ENCODE data around the gene INF2. TPM values are rescaled to one million over a fixed set of nuclear protein-coding genes. Genes with fewer than 3 reads are reported as not detected.
"Not testable (repeated sequence)": the region's sequence is repeated elsewhere in the genome, so short reads cannot be mapped to it uniquely, and the experiment has no call there.

Gene INF2
- total RNA-seq, 4 donors from 2014 or later = 51.5 to 129 (median 66.7) TPM

DNA sequence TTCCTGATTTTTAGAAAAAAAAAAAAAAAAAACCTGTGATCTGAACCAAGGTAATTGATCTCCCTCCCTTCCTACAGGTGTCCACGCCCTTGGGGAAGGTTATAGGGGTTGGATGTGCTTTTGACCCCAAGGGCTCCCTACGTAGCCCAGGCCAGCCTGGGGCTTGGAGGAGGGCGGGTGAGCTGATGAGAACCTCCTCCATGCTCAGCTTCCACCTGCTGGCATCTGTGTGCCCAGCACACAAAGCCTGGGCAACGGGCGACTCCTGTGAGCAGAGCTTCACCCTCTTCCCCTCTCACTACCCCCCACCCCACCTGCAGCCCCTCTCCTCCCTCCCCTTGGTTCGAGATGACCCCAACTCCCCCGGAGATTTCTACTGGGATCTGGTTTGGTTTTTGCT is 25.3 kb upstream of the INF2 start:
- Histone ChIP-seq H3K4me1 (peaks cover 5 to 18% (median 11%) of the 10 kb centered on the region in 4 donors), H3K36me3 (no peaks in the 10 kb centered on the region), H3K27ac (replicated peaks in 1 of 4) (no peak overlapping the region), H3K4me3 (no peak overlapping the region), H3K27me3 (peaks cover 0 to 46% (median 9%) of the 10 kb centered on the region in 4 donors), H3K9me3 (peaks cover 0 to 7% (median 3%) of the 10 kb centered on the region in 4 donors)
- WGBS = 86% methylated on average over 7 of the region's 7 CpGs
- TF ChIP-seq POLR2AphosphoS5 (IDR thresholded peaks at IDR 0.05) (no peak), POLR2A (IDR thresholded peaks at IDR 0.05; ENCODE audit: low read depth) (no peak), EP300 (IDR thresholded peaks at IDR 0.05) (no peak)
- TF ChIP-seq, protein P1, sequence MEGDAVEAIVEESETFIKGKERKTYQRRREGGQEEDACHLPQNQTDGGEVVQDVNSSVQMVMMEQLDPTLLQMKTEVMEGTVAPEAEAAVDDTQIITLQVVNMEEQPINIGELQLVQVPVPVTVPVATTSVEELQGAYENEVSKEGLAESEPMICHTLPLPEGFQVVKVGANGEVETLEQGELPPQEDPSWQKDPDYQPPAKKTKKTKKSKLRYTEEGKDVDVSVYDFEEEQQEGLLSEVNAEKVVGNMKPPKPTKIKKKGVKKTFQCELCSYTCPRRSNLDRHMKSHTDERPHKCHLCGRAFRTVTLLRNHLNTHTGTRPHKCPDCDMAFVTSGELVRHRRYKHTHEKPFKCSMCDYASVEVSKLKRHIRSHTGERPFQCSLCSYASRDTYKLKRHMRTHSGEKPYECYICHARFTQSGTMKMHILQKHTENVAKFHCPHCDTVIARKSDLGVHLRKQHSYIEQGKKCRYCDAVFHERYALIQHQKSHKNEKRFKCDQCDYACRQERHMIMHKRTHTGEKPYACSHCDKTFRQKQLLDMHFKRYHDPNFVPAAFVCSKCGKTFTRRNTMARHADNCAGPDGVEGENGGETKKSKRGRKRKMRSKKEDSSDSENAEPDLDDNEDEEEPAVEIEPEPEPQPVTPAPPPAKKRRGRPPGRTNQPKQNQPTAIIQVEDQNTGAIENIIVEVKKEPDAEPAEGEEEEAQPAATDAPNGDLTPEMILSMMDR (IDR thresholded peaks at IDR 0.05) = no peak
- intact Hi-C loops (cut with DNase I) = no loop called here
- no peak for DNase-seq (ENCODE audit: extremely low spot score)

DNA sequence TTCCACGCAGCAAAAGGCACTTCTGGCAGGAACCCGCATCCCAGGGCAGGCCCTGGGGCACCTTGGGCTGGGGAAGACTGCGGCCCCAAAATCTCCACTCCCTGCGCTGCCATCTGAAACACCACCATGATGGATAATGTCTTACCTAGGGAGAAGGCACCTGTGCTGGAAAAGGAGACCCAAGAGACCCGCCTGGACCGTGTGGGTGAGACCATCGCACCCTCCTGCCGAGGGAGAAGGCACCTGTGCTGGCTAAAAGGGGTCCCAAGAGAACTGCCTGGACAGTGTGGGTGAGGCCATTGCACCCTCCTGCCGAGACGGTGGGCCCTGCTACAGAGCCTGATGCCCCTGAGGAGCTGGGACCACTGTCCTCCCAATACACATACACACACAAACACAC is 24.8 kb upstream of the INF2 start:
- DNase-seq (ENCODE audit: extremely low spot score) = no peak
- Histone ChIP-seq H3K36me3 (no peaks in the 10 kb centered on the region), H3K4me3 (no peak overlapping the region), H3K27me3 (peaks cover 0 to 41% (median 9%) of the 10 kb centered on the region in 4 donors), H3K27ac (replicated peaks in 1 of 4) (no peak overlapping the region), H3K4me1 (peaks cover 5 to 18% (median 11%) of the 10 kb centered on the region in 4 donors), H3K9me3 (peaks cover 0 to 7% (median 3%) of the 10 kb centered on the region in 4 donors)
- intact Hi-C loops (cut with DNase I) = no loop called here
- WGBS = 97% methylated on average over 10 of the region's 10 CpGs
- TF ChIP-seq POLR2A (IDR thresholded peaks at IDR 0.05; ENCODE audit: low read depth) = no peak

DNA sequence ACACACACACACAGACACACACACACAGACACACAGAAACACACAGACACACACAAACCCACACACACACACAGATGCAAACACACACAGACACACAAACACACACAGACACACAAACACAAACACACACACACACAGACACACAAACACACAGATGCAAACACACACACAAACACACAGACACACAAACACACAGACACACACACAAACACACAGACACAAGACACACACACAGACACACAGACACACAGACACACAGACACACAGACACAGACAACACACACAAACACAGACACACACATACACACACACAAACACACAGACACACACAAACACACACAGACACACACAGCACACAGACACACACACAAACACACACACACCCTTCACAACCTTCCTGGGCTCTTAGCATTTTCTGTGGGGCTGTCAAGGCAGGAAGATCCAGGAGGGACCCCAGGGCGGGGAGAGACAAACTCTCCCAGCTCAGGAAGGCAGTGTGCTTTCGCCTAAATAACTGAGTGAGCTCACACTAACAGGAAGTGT is 24.2 kb upstream of the INF2 start:
- H3K36me3 ChIP-seq = no peaks in the 10 kb centered on the region
- H3K27me3 ChIP-seq = peaks cover 0 to 35% (median 5%) of the 10 kb centered on the region in 4 donors
- intact Hi-C loops (cut with DNase I) = loop anchor here (5.0 kb wide), 1 partner anchor 42 kb away; no protein-coding TSS in a partner anchor
- 30% methylated on average over 2 of the region's 2 CpGs for WGBS
- peak overlapping the region in 2 of 4 donors; percentile 23 to 55 for H3K27ac ChIP-seq (replicated peaks in 1 of 4)
- peaks cover 0 to 7% (median 3%) of the 10 kb centered on the region in 4 donors for H3K9me3 ChIP-seq
- TF ChIP-seq POLR2AphosphoS5 (IDR thresholded peaks at IDR 0.05) (no peak), POLR2A (IDR thresholded peaks at IDR 0.05; ENCODE audit: low read depth) (no peak), EP300 (IDR thresholded peaks at IDR 0.05) (no peak)
- TF ChIP-seq, protein P1 (IDR thresholded peaks at IDR 0.05) = no peak
- H3K4me1 ChIP-seq = peaks cover 5 to 12% (median 8%) of the 10 kb centered on the region in 4 donors
- no peak for DNase-seq (ENCODE audit: extremely low spot score)
- no peak overlapping the region for H3K4me3 ChIP-seq

DNA sequence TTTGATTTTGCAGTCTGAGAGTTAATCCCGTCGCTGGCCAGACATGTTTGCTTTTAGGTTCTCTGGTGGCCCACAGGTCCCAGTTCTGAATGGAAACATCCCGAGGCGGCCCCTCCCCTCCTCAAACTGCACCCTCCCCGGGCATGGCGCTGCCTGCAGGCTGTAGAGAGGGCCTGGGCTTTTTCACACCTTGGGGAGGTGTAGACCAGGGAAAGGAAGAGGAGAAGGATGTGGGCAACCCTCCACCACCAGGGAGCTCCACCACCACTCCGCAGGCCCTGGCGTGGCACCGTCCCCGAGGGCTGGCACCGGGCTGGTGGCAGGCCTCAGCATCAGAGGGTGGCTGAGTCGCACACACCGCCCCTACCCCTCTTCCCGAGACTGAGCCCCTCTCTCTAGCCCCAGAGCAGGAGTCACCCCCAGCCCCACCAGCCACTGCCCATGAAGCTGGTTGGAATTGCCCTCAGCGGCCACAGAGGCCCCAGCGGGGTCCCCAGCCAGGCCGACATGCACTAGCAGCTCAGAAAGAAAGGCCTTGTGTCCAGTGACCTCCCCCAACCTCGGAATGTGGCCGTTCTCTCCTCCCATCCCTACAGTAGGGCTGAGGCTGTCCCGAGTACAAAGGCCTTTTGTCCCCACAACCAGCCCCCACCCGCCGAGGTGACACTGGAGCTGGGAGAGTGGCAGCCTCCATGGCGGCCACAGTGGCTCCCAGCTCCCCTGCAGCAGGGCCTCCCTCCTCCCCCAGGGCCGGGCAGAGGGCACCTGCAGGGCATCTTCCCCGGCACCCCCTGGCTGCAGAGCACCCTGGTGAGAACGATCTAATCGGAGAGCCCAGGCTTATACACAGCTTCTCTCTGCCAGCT is 23.5 kb upstream of the INF2 start:
- WGBS = 56% methylated on average over 24 of the region's 27 CpGs

DNA sequence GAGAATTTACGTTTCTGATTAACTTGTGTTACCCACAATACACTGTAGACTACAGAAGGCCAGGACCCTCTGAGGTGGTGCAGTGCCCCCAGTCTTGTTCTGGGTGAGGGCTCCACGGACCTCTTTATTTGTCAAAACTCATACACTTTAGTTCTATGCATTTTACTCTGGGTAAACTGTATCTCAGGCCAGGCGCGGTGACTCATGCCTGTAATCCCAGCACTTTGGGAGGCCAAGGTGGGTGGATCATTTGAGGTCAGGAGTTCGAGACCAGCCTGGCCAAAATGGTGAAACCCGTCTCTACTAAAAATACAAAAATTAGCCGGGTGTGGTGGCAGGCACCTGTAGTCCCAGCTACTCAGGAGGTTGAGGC is 22.9 kb upstream of the INF2 start:
- H3K36me3 ChIP-seq; H3K9me3 ChIP-seq; H3K4me3 ChIP-seq; DNase-seq (ENCODE audit: extremely low spot score): not testable (repeated sequence)
- 94% methylated on average over 7 of the region's 7 CpGs for WGBS
- intact Hi-C loops (cut with DNase I) = loop anchor here (5.0 kb wide), 1 partner anchor 41 kb away; no protein-coding TSS in a partner anchor
- peak overlapping the region in 2 of 4 donors; percentile 3 to 36 for H3K27ac ChIP-seq (replicated peaks in 1 of 4)
- H3K27me3 ChIP-seq = peaks cover 0 to 22% (median 0%) of the 10 kb centered on the region in 4 donors
- peaks cover 5 to 11% (median 6%) of the 10 kb centered on the region in 4 donors for H3K4me1 ChIP-seq

More for the DNA sequence above, 23.5 kb upstream of the INF2 start:
- H3K27ac ChIP-seq (replicated peaks in 1 of 4) = peak overlapping the region in 3 of 4 donors; percentile 3 to 55 (median 23)
- peaks cover 0 to 28% (median 0%) of the 10 kb centered on the region in 4 donors for H3K27me3 ChIP-seq
- peaks cover 0 to 7% (median 3%) of the 10 kb centered on the region in 4 donors for H3K9me3 ChIP-seq
- intact Hi-C loops (cut with DNase I) = loop anchor here (5.0 kb wide), 1 partner anchor 41 kb away; no protein-coding TSS in a partner anchor
- peaks cover 5 to 11% (median 6%) of the 10 kb centered on the region in 4 donors for H3K4me1 ChIP-seq
- no peak for DNase-seq (ENCODE audit: extremely low spot score)
- TF ChIP-seq, protein P1 (IDR thresholded peaks at IDR 0.05) = peak; percentile 15 to 43 (median 29)
- TF ChIP-seq POLR2AphosphoS5 (IDR thresholded peaks at IDR 0.05) = no peak
- no peaks in the 10 kb centered on the region for H3K36me3 ChIP-seq
- H3K4me3 ChIP-seq = no peak overlapping the region

Measured in esophagus muscularis mucosa (tissue), 4 donors.